GM06990 (cell line): ENCODE measurements around the gene SMIM20.

ENCODE experiments used
- DNase-seq: peaks from one replicate; pipeline ENCODE4 v3.0.0-alpha.2; 2011; ENCODE audit not compliant: insufficient read length; ENCODE audit errors: extremely low read depth
- H3K27me3 ChIP-seq: replicated peaks from 2 replicates; pipeline ENCODE4 v1.6.0; 2011; ENCODE audit warnings: low read length; ENCODE audit not compliant: control insufficient read depth, insufficient read depth
- H3K36me3 ChIP-seq: 2 replicates; pipeline ENCODE4 v1.5.1; 2011; ENCODE audit warnings: low read length; ENCODE audit not compliant: control insufficient read depth, insufficient read depth
- H3K4me3 ChIP-seq: replicated peaks from 2 replicates; pipeline ENCODE4 v1.5.1; 2011; ENCODE audit warnings: low read depth, mild to moderate bottlenecking, control low read depth, low read length
- TF ChIP-seq, protein P1 (sequence below): IDR thresholded peaks from 2 replicates; pipeline ENCODE4 v1.5.1; 2011; ENCODE audit warnings: low read length, control low read depth, mild to moderate bottlenecking, inconsistent platforms; ENCODE audit not compliant: insufficient read depth, poor library complexity, severe bottlenecking

Gene SMIM20

DNA sequence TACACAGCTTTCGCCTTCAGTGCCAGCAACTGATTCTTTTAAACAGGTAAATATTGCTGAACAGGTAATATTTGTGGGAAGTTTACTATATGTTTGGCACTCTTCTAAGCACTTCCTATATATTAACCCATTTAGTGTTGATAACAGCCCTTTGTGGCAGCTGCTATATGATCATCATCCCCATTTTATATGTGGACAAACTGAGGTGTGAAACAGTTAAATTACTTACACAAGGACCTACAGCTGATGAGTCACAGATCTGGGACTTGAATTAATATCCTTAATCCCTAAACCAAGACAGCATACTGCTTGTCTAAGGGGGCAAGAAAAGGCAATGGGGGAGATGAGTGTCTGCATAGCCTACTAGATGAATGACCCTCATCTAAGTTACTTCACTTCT, 2.9 kb downstream of the SMIM20 start:
- no peak overlapping the region for H3K4me3 ChIP-seq
- H3K27me3 ChIP-seq, result no peaks in the 10 kb centered on the region
- DNase-seq, result no peak
- no peaks in the 10 kb centered on the region for H3K36me3 ChIP-seq
- TF ChIP-seq, protein P1, sequence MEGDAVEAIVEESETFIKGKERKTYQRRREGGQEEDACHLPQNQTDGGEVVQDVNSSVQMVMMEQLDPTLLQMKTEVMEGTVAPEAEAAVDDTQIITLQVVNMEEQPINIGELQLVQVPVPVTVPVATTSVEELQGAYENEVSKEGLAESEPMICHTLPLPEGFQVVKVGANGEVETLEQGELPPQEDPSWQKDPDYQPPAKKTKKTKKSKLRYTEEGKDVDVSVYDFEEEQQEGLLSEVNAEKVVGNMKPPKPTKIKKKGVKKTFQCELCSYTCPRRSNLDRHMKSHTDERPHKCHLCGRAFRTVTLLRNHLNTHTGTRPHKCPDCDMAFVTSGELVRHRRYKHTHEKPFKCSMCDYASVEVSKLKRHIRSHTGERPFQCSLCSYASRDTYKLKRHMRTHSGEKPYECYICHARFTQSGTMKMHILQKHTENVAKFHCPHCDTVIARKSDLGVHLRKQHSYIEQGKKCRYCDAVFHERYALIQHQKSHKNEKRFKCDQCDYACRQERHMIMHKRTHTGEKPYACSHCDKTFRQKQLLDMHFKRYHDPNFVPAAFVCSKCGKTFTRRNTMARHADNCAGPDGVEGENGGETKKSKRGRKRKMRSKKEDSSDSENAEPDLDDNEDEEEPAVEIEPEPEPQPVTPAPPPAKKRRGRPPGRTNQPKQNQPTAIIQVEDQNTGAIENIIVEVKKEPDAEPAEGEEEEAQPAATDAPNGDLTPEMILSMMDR, result no peak

DNA sequence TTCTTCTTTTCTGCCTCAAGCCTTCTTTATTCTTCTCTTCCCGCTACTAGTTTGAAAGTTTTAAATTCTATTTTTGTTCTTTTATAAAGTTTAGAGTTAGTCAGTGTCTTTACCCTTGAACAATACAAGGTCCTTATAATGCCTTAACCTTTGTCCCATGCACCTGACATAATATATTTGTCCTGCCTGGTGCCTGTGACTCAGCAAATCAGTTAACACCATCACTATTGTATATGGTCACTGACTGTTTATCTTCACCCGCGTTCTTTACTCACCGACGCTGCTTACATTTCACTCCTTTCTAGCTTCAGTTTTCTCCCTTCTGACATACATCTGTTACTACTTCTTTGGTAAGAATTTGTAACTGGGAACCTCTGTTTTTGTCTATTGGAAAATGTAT, 5.7 kb downstream of the SMIM20 start:
- TF ChIP-seq, protein P1, result no peak
- Histone ChIP-seq H3K27me3 (no peaks in the 10 kb centered on the region), H3K4me3 (no peak overlapping the region), H3K36me3 (no peaks in the 10 kb centered on the region)
- DNase-seq, result no peak

DNA sequence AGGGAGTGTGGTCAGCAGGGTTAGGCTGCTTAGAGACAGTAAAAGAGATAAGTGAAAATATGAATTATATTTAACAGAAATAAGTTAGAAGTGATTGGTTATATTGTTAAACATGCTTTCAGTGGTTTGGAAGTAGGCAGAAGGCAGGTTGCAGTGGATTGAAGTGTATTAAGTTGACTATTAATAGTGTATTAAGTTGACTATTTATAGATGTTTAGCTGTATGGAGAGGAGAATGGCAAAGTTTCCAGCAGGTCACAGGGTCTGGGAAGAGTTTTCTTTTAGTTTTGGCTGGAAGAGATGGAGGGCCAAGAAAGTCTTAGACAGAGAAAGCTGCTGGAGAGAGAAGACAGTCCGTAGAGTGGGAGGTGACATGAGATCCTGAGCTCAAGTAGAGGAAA, 7.9 kb downstream of the SMIM20 start:
- no peaks in the 10 kb centered on the region for H3K27me3 ChIP-seq
- no peak overlapping the region for H3K4me3 ChIP-seq
- no peaks in the 10 kb centered on the region for H3K36me3 ChIP-seq
- TF ChIP-seq, protein P1, result no peak
- no peak for DNase-seq

DNA sequence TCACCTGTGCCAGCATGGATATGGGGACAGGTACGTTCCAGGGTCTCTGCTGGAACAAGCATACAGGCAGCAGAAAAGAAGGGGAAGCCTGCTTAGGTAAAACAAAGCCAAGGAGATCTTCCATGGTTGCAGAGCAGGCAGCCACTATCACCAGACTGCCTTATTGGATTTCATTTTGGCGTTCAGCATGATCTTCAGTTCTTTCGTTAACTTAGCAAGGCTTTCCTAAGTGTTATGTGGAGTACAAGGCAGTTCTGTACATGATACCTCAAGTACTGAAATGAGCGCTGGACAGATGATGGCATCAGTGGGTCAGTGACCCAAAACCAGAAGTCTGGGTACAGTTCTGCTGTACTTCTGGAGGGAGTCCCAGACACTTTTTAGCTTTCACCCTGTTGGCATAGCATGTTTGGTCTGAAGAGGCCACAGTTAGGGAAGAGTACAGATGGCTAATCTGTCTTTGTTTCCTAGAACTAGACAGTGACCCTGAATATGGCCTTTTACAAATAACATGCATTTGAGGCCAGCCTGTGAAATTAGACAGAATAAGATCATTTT, 8.9 kb downstream of the SMIM20 start:
- DNase-seq, result no peak
- Histone ChIP-seq H3K4me3 (no peak overlapping the region), H3K36me3 (no peaks in the 10 kb centered on the region), H3K27me3 (no peaks in the 10 kb centered on the region)
- TF ChIP-seq, protein P1, result no peak

DNA sequence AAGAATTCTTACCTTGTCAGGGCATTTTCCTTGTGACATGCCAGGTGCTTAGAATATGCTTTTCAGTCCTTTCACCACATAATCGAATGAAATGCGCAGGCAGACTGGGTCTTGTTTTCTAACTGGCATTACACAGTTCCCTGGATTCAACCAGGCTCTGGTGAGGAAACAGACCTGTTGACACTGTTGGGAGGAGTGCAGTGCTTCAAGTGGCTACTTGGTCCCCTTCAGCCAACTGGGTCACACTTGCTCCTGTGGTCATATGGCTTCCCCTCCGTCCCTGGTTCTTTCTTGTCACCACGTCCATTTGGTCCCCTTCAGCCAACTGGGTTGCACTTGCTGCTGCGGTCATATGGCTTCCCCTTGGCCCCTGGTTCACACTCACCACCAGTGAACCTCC, 9.7 kb downstream of the SMIM20 start:
- H3K36me3 ChIP-seq, result no peaks in the 10 kb centered on the region
- TF ChIP-seq, protein P1, result no peak
- no peak for DNase-seq
- no peak overlapping the region for H3K4me3 ChIP-seq
- H3K27me3 ChIP-seq, result no peaks in the 10 kb centered on the region
